Caki2 (cell line): Measurements from ENCODE around the gene G6PC2. TPM values are rescaled to one million over a fixed set of nuclear protein-coding genes. Genes with fewer than 3 reads are reported as not detected.
A peak's percentile ranks its signal among the peaks of the same experiment; 100 is the strongest.

Source experiments
- DNase-seq: peaks from one replicate; pipeline ENCODE4 v3.0.0-alpha.2; 2015; ENCODE audit warnings: low read depth
- in situ Hi-C: cut with HindIII; loops from 2 replicates; pipeline ENCODE4 v1.10.0; 2016; ENCODE audit warnings: low sequenced_read_pairs, low pct_unique_long_range_greater_than_20kb, mixed read lengths
- total RNA-seq: library from RNA; depleted of rRNA; stranded (reverse); fragments of >200 nt; shearing (Covaris generic); gene quantifications from 2 replicates; pipeline ENCODE4 v1.2.3, GENCODE V29; 2014; ENCODE audit warnings: low replicate concordance; rRNA removed

The G6PC2 gene
- total RNA-seq, 1 experiment from 2014 or later, result not detected

- DNase-seq, result no peak
- in situ Hi-C loops, result no loop called here
These were observed 33.7 kb downstream of the G6PC2 start for GRCh38 chr2:168934826-168935225.

- in situ Hi-C loops, result no loop called here
- no peak for DNase-seq
These were observed 34.9 kb downstream of the G6PC2 start for GRCh38 chr2:168935810-168936581.

DNA sequence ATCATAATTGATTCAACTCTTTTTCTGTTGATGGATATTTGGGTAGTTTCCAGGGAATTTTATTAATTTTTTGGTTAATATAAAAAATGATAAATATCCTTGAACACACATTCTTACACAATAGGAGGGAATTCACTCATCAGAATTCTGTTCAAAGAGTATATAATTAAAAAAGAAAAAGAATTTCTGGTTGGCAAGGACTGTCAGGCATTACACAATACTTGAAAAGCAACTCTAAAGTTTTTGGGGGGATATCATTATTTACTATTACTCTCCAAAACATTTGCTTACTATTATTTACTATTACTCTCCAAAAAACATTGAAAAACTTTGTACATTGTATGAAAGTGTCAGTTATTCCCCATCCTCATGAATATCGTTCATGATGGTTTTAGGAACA lies 38.0 kb downstream of the G6PC2 start:
- in situ Hi-C loops, result no loop called here
- no peak for DNase-seq

DNA sequence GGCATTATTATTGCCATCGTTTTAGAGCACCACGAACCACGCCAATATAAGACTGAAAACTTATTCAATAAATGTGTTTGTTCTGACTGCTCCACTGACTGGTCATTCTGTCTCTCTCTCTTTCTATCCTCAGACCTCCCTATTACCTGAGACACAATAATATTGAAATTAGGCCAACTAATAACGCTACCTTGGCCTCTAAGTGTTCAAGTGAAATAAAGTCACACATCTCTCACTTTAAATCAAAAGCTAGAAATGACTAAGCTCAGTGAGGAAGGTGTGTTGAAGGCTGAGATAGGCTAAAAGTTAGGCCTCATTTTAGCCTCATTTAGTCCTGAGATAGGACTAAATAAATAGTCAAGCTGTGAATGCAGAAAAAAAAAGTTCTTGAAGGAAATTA lies 38.8 kb downstream of the G6PC2 start:
- DNase-seq, result no peak
- in situ Hi-C loops, result no loop called here

DNA sequence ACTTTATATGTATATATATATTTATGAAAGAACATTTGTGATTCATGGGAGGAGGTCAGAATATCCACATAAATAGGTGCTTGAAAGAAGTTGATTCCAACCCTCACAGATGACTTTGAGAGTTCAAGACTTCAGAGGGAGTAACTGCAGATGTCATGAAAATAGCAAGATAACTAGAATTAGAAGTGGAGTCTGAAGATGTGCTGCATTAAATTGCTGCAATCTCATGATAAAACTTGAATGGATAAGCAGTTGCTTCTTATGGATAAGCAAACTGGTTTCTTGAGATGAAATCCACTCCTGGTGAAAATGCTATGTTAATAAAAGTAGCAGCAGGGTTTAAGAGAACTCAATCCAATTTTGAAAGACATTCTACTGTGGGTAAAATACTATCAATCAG lies 40.2 kb downstream of the G6PC2 start:
- DNase-seq, result no peak
- in situ Hi-C loops, result no loop called here

DNA sequence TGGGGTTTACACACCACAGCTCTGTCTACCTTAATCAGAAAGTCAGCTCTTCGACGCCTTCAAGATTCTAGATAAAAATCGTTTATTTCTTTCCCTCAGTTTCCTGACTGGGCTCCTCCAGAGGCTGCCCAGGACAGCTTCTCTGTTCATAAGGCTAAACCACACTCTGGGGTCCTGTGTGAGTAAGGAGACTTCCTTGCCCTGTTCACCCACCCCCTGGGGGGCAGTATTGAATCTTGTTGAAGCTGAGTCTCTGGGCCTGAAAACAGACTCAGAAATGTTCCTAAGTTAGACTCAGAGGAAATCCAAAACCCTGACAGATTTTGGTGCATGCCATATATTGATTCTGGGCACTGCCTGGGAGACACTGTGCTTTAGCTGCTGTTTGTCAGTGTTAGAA lies 43.0 kb downstream of the G6PC2 start:
- no peak for DNase-seq
- in situ Hi-C loops, result no loop called here

- in situ Hi-C loops, result no loop called here
- no peak for DNase-seq
These were observed 44.4 kb downstream of the G6PC2 start for GRCh38 chr2:168945508-168945907.

GRCh38 chr2:168948621-168949212 lies 47.6 kb downstream of the G6PC2 start:
- in situ Hi-C loops, result no loop called here
- DNase-seq, result peak; percentile 15

DNA sequence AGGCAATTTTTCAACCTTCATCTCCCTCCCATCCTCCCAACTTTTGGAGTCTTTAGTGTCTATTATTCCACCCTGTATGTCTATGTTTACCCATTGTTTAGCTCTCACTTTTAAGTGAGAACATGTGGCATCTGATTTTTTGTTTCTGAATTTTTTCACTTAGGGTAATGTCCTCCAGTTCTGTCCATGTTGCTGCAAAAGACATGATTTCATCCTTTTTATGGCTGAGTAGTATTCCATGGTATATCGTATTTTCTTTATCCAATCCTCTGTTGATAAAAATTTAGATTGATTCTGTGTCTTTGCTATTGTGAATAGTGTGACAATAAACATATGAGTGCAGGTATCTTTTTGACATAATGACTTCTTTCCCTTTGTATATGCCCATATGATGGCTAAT lies 48.2 kb downstream of the G6PC2 start:
- in situ Hi-C loops, result no loop called here
- no peak for DNase-seq

GRCh38 chr2:168951871-168952270 lies 50.8 kb downstream of the G6PC2 start:
- in situ Hi-C loops, result loop anchor here (25.0 kb wide), 1 partner anchor 135 kb away; no protein-coding TSS in a partner anchor
- DNase-seq, result no peak

DNA sequence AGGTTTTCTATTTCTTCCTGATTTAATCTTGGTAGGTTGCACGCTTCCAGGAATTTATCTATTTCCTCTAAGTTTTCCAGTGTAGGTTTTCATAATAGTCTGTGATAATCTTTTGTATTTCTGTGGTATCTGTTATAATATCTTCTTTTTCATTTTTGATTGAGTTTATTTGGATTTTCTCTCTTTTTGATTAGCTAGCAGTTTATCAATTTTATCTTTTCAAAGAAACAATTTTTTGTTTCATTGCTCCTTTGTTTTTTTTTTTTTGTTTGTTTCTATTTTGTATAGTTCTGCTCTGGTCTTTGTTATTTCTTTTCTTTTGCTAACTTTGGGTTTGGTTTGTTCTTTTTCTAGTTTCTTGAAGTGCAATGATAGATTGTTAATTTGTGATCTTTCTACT lies 51.3 kb downstream of the G6PC2 start:
- in situ Hi-C loops, result loop anchor here (25.0 kb wide), 1 partner anchor 135 kb away; no protein-coding TSS in a partner anchor
- DNase-seq, result no peak

DNA sequence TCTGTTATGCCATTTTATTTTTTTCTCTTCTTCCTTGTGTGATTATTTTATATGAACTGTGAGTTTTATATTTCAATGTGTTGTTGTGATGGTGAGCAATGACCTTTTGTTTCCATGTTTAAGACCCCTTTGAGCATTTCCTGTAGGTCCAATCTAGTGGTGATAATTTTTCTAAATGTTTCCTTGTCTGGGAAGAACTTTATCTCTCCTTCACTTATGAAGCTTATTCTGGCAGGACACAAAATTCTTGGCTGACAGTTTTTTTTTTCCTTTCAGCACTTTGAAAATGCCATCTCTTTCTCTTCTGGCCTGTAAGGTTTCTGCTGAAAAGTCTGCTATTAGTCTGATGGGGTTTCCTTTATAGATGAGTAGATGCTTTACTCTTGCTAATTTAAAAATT lies 53.2 kb downstream of the G6PC2 start:
- in situ Hi-C loops, result loop anchor here (25.0 kb wide), 1 partner anchor 133 kb away; no protein-coding TSS in a partner anchor
- no peak for DNase-seq

DNA sequence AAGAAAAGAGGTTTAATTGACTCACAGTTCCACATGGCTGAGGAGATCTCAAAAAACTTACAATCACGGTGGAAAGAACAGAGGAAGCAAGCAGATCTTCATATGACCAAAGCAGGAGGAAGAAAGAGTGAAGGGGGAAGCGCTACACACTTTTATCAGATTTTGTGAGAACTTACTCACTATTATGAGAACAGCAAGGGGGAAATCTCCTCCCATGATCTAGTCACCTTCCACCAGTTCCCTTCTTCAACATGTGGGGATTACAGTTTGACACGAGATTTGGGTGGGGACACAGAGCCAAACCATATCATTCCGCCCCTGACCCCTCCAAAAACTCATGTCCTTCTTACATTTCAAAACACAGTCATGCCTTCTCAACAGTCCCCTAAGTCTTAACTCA lies 54.2 kb downstream of the G6PC2 start:
- in situ Hi-C loops, result loop anchor here (25.0 kb wide), 1 partner anchor 132 kb away; no protein-coding TSS in a partner anchor
- no peak for DNase-seq

GRCh38 chr2:168956392-168956791 lies 55.3 kb downstream of the G6PC2 start:
- DNase-seq, result no peak
- in situ Hi-C loops, result loop anchor here (25.0 kb wide), 1 partner anchor 131 kb away; no protein-coding TSS in a partner anchor

Other genes starting within 250 kb of the G6PC2 start
- gene NOSTRIN, start 98.7 kb upstream of the G6PC2 start, total RNA-seq, result not detected in 2 replicates
- gene SPC25, start 10.9 kb upstream of the G6PC2 start, total RNA-seq, result 32.0 and 52.0 TPM in 2 replicates
- gene ABCB11, start 130.0 kb downstream of the G6PC2 start, total RNA-seq, result not detected in 2 replicates
- gene DHRS9, start 168.3 kb downstream of the G6PC2 start, total RNA-seq, result 0.70 and 0.88 TPM in 2 replicates